IPS-20b (cell line): Measurements from ENCODE around the gene RIOK1.
"Not testable (repeated sequence)": the region's sequence is repeated elsewhere in the genome, so short reads cannot be mapped to it uniquely, and the experiment has no call there.

Experiments
- H3K27ac ChIP-seq: one replicate; pipeline ENCODE4 v1.5.1; 2013; ENCODE audit warnings: low read length
- H3K27me3 ChIP-seq: 2 replicates; pipeline ENCODE4 v1.6.1; 2013; ENCODE audit warnings: mild to moderate bottlenecking, low read length, inconsistent platforms; ENCODE audit not compliant: insufficient read depth
- H3K36me3 ChIP-seq: 2 replicates; pipeline ENCODE4 v1.6.1; 2013; ENCODE audit warnings: low read depth, mild to moderate bottlenecking, inconsistent platforms, low read length, moderate library complexity; ENCODE audit not compliant: insufficient read depth
- H3K4me1 ChIP-seq: 2 replicates; pipeline ENCODE4 v1.6.1; 2013; ENCODE audit warnings: mild to moderate bottlenecking, control low read depth, inconsistent platforms, low read length, moderate library complexity; ENCODE audit not compliant: insufficient read depth
- H3K4me3 ChIP-seq: 2 replicates; pipeline ENCODE4 v1.5.1; 2013; ENCODE audit warnings: mild to moderate bottlenecking, low read length, inconsistent platforms
- H3K9ac ChIP-seq: 2 replicates; pipeline ENCODE4 v1.6.1; 2013; ENCODE audit warnings: low read depth, mild to moderate bottlenecking, inconsistent platforms, low read length, moderate library complexity
- H3K9me3 ChIP-seq: 2 replicates; pipeline ENCODE4 v1.6.1; 2013; ENCODE audit warnings: mild to moderate bottlenecking, low read depth, low read length, inconsistent platforms; ENCODE audit not compliant: insufficient read depth

The RIOK1 gene

GRCh38 chr6:7445885-7446461, 56.4 kb downstream of the RIOK1 start:
- Histone ChIP-seq H3K9ac (no peak overlapping the region), H3K27me3 (no peaks in the 10 kb centered on the region; the same call in 1 of the 2 replicates), H3K27ac (no peak overlapping the region)

GRCh38 chr6:7446619-7447325, 57.2 kb downstream of the RIOK1 start:
- Histone ChIP-seq H3K36me3 (no peaks in the 10 kb centered on the region), H3K9ac (no peak overlapping the region), H3K27me3 (no peaks in the 10 kb centered on the region; the same call in 1 of the 2 replicates), H3K27ac (no peak overlapping the region), H3K4me1 (no peaks in the 10 kb centered on the region), H3K4me3 (no peak overlapping the region), H3K9me3 (no peaks in the 10 kb centered on the region)

More at GRCh38 chr6:7445885-7446461, 56.4 kb downstream of the RIOK1 start:
- Histone ChIP-seq H3K36me3 (no peaks in the 10 kb centered on the region), H3K9me3 (no peaks in the 10 kb centered on the region), H3K4me3 (no peak overlapping the region), H3K4me1 (no peaks in the 10 kb centered on the region)

- no peak overlapping the region for H3K27ac ChIP-seq
- H3K4me3 ChIP-seq = no peak overlapping the region
- no peaks in the 10 kb centered on the region; the same call in 1 of the 2 replicates for H3K27me3 ChIP-seq
- H3K36me3 ChIP-seq = no peaks in the 10 kb centered on the region
- no peaks in the 10 kb centered on the region for H3K9me3 ChIP-seq
- no peak overlapping the region for H3K9ac ChIP-seq
- H3K4me1 ChIP-seq = no peaks in the 10 kb centered on the region
Measured at GRCh38 chr6:7448232-7448631, 58.6 kb downstream of the RIOK1 start.

GRCh38 chr6:7449018-7449417, 59.4 kb downstream of the RIOK1 start:
- no peaks in the 10 kb centered on the region for H3K36me3 ChIP-seq
- H3K27me3 ChIP-seq = no peaks in the 10 kb centered on the region; the same call in 1 of the 2 replicates
- H3K9ac ChIP-seq = no peak overlapping the region
- H3K27ac ChIP-seq = no peak overlapping the region
- no peak overlapping the region for H3K4me3 ChIP-seq
- no peaks in the 10 kb centered on the region for H3K4me1 ChIP-seq
- H3K9me3 ChIP-seq = no peaks in the 10 kb centered on the region

- H3K4me1 ChIP-seq = peaks cover 10% of the 10 kb centered on the region
Measured at GRCh38 chr6:7451326-7451725, 61.7 kb downstream of the RIOK1 start.

GRCh38 chr6:7452898-7453297, 63.3 kb downstream of the RIOK1 start:
- Histone ChIP-seq H3K9me3 (no peaks in the 10 kb centered on the region), H3K4me3 (no peak overlapping the region), H3K4me1 (peaks cover 10% of the 10 kb centered on the region), H3K9ac (no peak overlapping the region), H3K36me3 (no peaks in the 10 kb centered on the region), H3K27me3 (no peaks in the 10 kb centered on the region), H3K27ac (no peak overlapping the region)

More at GRCh38 chr6:7451326-7451725, 61.7 kb downstream of the RIOK1 start:
- H3K4me3 ChIP-seq = no peak overlapping the region
- no peaks in the 10 kb centered on the region for H3K9me3 ChIP-seq
- no peaks in the 10 kb centered on the region for H3K27me3 ChIP-seq
- H3K9ac ChIP-seq = no peak overlapping the region
- no peak overlapping the region for H3K27ac ChIP-seq
- no peaks in the 10 kb centered on the region for H3K36me3 ChIP-seq

GRCh38 chr6:7454696-7455358, 65.2 kb downstream of the RIOK1 start:
- peaks cover 10% of the 10 kb centered on the region for H3K4me1 ChIP-seq
- H3K4me3 ChIP-seq = peak overlapping the region; percentile 8; the same call in 1 of the 2 replicates
- no peaks in the 10 kb centered on the region for H3K36me3 ChIP-seq
- no peaks in the 10 kb centered on the region for H3K9me3 ChIP-seq
- no peak overlapping the region for H3K9ac ChIP-seq
- no peak overlapping the region for H3K27ac ChIP-seq
- H3K27me3 ChIP-seq = no peaks in the 10 kb centered on the region

GRCh38 chr6:7456302-7456701, 66.7 kb downstream of the RIOK1 start:
- H3K36me3 ChIP-seq, H3K4me1 ChIP-seq, H3K27me3 ChIP-seq, H3K27ac ChIP-seq, H3K9ac ChIP-seq, H3K9me3 ChIP-seq, H3K4me3 ChIP-seq: not testable (repeated sequence)

- Histone ChIP-seq H3K27me3 (no peaks in the 10 kb centered on the region), H3K9me3 (no peaks in the 10 kb centered on the region), H3K4me3 (no peak overlapping the region), H3K36me3 (no peaks in the 10 kb centered on the region), H3K27ac (no peak overlapping the region), H3K9ac (no peak overlapping the region), H3K4me1 (no peaks in the 10 kb centered on the region; the same call in 1 of the 2 replicates)
Measured at GRCh38 chr6:7461416-7461815, 71.8 kb downstream of the RIOK1 start.

- Histone ChIP-seq H3K4me3 (no peak overlapping the region), H3K9me3 (no peaks in the 10 kb centered on the region), H3K27ac (no peak overlapping the region), H3K27me3 (no peaks in the 10 kb centered on the region), H3K4me1 (no peaks in the 10 kb centered on the region; the same call in 1 of the 2 replicates), H3K9ac (no peak overlapping the region), H3K36me3 (no peaks in the 10 kb centered on the region)
Measured at GRCh38 chr6:7463785-7464184, 74.2 kb downstream of the RIOK1 start.

GRCh38 chr6:7467007-7467897, 77.6 kb downstream of the RIOK1 start:
- Histone ChIP-seq H3K9me3 (no peaks in the 10 kb centered on the region), H3K4me3 (no peak overlapping the region), H3K4me1 (no peaks in the 10 kb centered on the region; the same call in 1 of the 2 replicates), H3K9ac (no peak overlapping the region), H3K27me3 (no peaks in the 10 kb centered on the region), H3K27ac (no peak overlapping the region), H3K36me3 (no peaks in the 10 kb centered on the region)
